Measurements from ENCODE around the gene ATE1. TPM values are rescaled to one million over a fixed set of nuclear protein-coding genes. Genes with fewer than 3 reads are reported as not detected.

Gene ATE1
- total RNA-seq, 1 donor from 2014 or later: 34.4 TPM

GRCh38 chr10:121800146-121800545, 127.7 kb downstream of the ATE1 start:
- no peaks in the 10 kb centered on the region for H3K27me3 ChIP-seq (ENCODE audit: low read depth)
- no peak for DNase-seq
- no peaks in the 10 kb centered on the region for H3K4me1 ChIP-seq
- no peak overlapping the region for H3K27ac ChIP-seq (replicated peaks)
- no peak overlapping the region for H3K4me3 ChIP-seq
- TF ChIP-seq, protein P1, sequence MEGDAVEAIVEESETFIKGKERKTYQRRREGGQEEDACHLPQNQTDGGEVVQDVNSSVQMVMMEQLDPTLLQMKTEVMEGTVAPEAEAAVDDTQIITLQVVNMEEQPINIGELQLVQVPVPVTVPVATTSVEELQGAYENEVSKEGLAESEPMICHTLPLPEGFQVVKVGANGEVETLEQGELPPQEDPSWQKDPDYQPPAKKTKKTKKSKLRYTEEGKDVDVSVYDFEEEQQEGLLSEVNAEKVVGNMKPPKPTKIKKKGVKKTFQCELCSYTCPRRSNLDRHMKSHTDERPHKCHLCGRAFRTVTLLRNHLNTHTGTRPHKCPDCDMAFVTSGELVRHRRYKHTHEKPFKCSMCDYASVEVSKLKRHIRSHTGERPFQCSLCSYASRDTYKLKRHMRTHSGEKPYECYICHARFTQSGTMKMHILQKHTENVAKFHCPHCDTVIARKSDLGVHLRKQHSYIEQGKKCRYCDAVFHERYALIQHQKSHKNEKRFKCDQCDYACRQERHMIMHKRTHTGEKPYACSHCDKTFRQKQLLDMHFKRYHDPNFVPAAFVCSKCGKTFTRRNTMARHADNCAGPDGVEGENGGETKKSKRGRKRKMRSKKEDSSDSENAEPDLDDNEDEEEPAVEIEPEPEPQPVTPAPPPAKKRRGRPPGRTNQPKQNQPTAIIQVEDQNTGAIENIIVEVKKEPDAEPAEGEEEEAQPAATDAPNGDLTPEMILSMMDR (IDR thresholded peaks at IDR 0.05; ENCODE audit: borderline replicate concordance): no peak
- no peaks in the 10 kb centered on the region for H3K9me3 ChIP-seq (replicated peaks)
- intact Hi-C loops (cut with micrococcal nuclease): no loop called here
- H3K36me3 ChIP-seq: peaks cover 10% of the 10 kb centered on the region

GRCh38 chr10:121797490-121797889, 130.3 kb downstream of the ATE1 start:
- TF ChIP-seq, protein P1 (IDR thresholded peaks at IDR 0.05; ENCODE audit: borderline replicate concordance): no peak
- Histone ChIP-seq H3K36me3 (peaks cover 6% of the 10 kb centered on the region), H3K27ac (replicated peaks) (no peak overlapping the region), H3K4me1 (no peaks in the 10 kb centered on the region), H3K9me3 (replicated peaks) (no peaks in the 10 kb centered on the region), H3K27me3 (ENCODE audit: low read depth) (no peaks in the 10 kb centered on the region), H3K4me3 (no peak overlapping the region)
- DNase-seq: no peak
- intact Hi-C loops (cut with micrococcal nuclease): no loop called here

- DNase-seq: no peak
- H3K9me3 ChIP-seq (replicated peaks): no peaks in the 10 kb centered on the region
- no peaks in the 10 kb centered on the region for H3K4me1 ChIP-seq
- H3K4me3 ChIP-seq: no peak overlapping the region
- intact Hi-C loops (cut with micrococcal nuclease): no loop called here
- peaks cover 11% of the 10 kb centered on the region for H3K36me3 ChIP-seq
- TF ChIP-seq, protein P1 (IDR thresholded peaks at IDR 0.05; ENCODE audit: borderline replicate concordance): no peak
- H3K27ac ChIP-seq (replicated peaks): no peak overlapping the region
- H3K27me3 ChIP-seq (ENCODE audit: low read depth): no peaks in the 10 kb centered on the region
Measured at GRCh38 chr10:121796342-121796741, 131.5 kb downstream of the ATE1 start.

GRCh38 chr10:121792198-121792597, 135.6 kb downstream of the ATE1 start:
- Histone ChIP-seq H3K27ac (replicated peaks) (no peak overlapping the region), H3K27me3 (ENCODE audit: low read depth) (no peaks in the 10 kb centered on the region), H3K4me1 (no peaks in the 10 kb centered on the region), H3K4me3 (no peak overlapping the region), H3K9me3 (replicated peaks) (no peaks in the 10 kb centered on the region), H3K36me3 (peaks cover 29% of the 10 kb centered on the region)
- TF ChIP-seq, protein P1 (IDR thresholded peaks at IDR 0.05; ENCODE audit: borderline replicate concordance): no peak
- intact Hi-C loops (cut with micrococcal nuclease): no loop called here
- DNase-seq: no peak

GRCh38 chr10:121791761-121792160, 136.1 kb downstream of the ATE1 start:
- Histone ChIP-seq H3K27ac (replicated peaks) (no peak overlapping the region), H3K4me3 (no peak overlapping the region), H3K9me3 (replicated peaks) (no peaks in the 10 kb centered on the region), H3K4me1 (no peaks in the 10 kb centered on the region), H3K27me3 (ENCODE audit: low read depth) (no peaks in the 10 kb centered on the region), H3K36me3 (peaks cover 29% of the 10 kb centered on the region)
- intact Hi-C loops (cut with micrococcal nuclease): no loop called here
- TF ChIP-seq, protein P1 (IDR thresholded peaks at IDR 0.05; ENCODE audit: borderline replicate concordance): no peak
- no peak for DNase-seq

DNA sequence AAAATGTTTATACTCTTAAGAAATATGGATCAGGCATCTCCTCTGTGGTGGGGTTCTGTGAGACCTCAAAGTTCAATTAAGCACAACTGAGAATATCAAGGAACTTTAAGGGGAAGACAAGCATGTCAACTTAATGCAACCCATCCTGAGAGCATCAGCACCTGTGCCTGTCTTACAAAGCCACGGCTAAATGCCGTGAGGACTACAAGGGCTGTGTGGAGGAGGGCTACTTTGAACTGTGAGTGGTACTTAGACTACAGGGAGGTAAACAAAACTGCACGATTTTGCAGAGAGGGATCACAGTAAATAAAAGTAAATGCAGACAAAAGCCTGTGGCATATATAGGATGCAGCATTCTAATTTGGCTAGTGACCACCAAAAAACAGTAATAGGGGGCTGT, 139.1 kb downstream of the ATE1 start:
- no peaks in the 10 kb centered on the region for H3K9me3 ChIP-seq (replicated peaks)
- intact Hi-C loops (cut with micrococcal nuclease): no loop called here
- no peaks in the 10 kb centered on the region for H3K4me1 ChIP-seq
- TF ChIP-seq, protein P1 (IDR thresholded peaks at IDR 0.05; ENCODE audit: borderline replicate concordance): no peak
- DNase-seq: no peak
- no peaks in the 10 kb centered on the region for H3K27me3 ChIP-seq (ENCODE audit: low read depth)
- peaks cover 29% of the 10 kb centered on the region for H3K36me3 ChIP-seq
- H3K4me3 ChIP-seq: no peak overlapping the region
- no peak overlapping the region for H3K27ac ChIP-seq (replicated peaks)

Measured in left ventricle myocardium inferior (tissue), 1 donor.